Esophagus squamous epithelium (tissue), 4 donors: ENCODE data around the gene PLPP6.

Experiments used
- POLR2A ChIP-seq, 4 donors: fragments of 450-650 bp; IDR thresholded peaks; one replicate each; pipeline ENCODE4 v1.6.1; 2017; ENCODE audit warnings: antibody characterized with exemption in 4 of 4, mild to moderate bottlenecking in 4 of 4, moderate library complexity in 3 of 4
- TF ChIP-seq, protein P1 (sequence below), 6 experiments: fragments of 450-650 bp in 4 of 6; fragments of 200-600 bp in 2 of 6; sonication (generic) in 2 of 6; IDR thresholded peaks; one replicate each; pipeline ENCODE4 v1.5.1; 2016 to 2019; ENCODE audit warnings: antibody characterized with exemption in 6 of 6, mild to moderate bottlenecking in 4 of 6, moderate library complexity in 4 of 6

DNA sequence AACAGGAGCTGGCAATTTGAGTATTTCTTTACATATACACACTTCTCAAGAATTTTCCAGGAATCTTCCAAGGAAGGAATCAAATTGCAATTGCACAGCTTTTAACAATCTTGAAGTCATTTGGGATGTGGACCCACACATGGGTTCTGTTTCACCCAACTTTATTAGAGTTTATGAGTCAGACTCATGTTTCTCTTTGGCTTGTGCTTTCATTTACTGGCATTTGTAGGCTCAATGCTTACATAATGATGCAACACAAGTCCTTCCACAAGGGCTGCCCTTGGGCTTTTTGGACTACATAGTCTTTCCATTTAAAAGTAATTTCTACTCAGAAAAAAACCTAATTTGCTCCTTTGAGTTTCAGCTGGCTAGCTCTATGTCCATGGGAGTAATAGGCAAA is 12.7 kb downstream of the PLPP6 start:
- TF ChIP-seq, protein P1, sequence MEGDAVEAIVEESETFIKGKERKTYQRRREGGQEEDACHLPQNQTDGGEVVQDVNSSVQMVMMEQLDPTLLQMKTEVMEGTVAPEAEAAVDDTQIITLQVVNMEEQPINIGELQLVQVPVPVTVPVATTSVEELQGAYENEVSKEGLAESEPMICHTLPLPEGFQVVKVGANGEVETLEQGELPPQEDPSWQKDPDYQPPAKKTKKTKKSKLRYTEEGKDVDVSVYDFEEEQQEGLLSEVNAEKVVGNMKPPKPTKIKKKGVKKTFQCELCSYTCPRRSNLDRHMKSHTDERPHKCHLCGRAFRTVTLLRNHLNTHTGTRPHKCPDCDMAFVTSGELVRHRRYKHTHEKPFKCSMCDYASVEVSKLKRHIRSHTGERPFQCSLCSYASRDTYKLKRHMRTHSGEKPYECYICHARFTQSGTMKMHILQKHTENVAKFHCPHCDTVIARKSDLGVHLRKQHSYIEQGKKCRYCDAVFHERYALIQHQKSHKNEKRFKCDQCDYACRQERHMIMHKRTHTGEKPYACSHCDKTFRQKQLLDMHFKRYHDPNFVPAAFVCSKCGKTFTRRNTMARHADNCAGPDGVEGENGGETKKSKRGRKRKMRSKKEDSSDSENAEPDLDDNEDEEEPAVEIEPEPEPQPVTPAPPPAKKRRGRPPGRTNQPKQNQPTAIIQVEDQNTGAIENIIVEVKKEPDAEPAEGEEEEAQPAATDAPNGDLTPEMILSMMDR (IDR thresholded peaks at IDR 0.05), result no peak
- TF ChIP-seq POLR2A (IDR thresholded peaks at IDR 0.05), result no peak
